Fibroblast of pulmonary artery (primary cell): ENCODE data around the gene XCL1.

Source experiments
- DNase-seq: peaks from one replicate; pipeline ENCODE4 v3.0.0-alpha.2; 2010; ENCODE audit warnings: low read depth
- H3K4me3 ChIP-seq: replicated peaks from 2 replicates; pipeline ENCODE4 v1.5.1; 2011; ENCODE audit warnings: low read depth, mild to moderate bottlenecking, control low read depth, low read length, moderate library complexity
- TF ChIP-seq, protein P1 (sequence below): IDR thresholded peaks from 2 replicates; pipeline ENCODE4 v1.5.1; 2011; ENCODE audit warnings: mild to moderate bottlenecking, control low read depth, low read length, inconsistent platforms; ENCODE audit errors: missing control alignments

Gene XCL1

DNA sequence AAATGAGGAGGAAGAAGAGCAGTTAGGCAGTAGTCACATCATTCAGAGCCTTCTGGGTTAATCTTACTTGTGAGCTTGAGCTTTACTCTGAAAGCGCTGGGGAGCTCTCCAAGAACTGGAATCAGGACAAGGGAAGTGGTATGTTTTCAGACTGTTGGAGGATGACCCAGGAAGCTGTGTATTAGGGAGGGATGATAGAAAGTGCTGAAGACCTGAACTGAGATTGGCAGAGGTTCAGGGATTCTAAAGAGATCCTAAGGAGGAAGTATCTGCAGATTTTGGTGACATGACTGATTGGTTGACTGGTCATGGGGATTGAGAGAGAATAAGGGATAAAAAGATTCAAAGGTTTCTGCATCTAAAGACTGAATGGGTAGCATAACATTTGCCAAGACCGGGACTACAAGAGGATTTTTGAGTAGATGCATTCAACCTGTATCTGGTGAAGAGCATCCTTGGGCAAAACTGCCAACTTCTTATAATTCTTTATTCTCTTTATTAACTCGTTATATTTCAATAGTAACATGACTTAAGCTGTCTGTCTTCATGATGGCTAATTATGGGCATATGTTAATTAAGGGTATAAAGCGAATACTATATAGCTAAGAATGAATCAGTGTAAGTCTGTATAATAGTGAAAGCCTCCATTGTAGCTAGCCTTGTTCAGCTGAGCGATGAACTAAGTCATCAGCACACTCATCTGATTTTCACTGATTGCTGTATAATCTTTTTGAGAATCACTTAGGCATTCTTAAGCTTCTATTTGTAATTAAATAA is 41.8 kb downstream of the XCL1 start:
- DNase-seq: no peak
- no peak overlapping the region for H3K4me3 ChIP-seq
- TF ChIP-seq, protein P1, sequence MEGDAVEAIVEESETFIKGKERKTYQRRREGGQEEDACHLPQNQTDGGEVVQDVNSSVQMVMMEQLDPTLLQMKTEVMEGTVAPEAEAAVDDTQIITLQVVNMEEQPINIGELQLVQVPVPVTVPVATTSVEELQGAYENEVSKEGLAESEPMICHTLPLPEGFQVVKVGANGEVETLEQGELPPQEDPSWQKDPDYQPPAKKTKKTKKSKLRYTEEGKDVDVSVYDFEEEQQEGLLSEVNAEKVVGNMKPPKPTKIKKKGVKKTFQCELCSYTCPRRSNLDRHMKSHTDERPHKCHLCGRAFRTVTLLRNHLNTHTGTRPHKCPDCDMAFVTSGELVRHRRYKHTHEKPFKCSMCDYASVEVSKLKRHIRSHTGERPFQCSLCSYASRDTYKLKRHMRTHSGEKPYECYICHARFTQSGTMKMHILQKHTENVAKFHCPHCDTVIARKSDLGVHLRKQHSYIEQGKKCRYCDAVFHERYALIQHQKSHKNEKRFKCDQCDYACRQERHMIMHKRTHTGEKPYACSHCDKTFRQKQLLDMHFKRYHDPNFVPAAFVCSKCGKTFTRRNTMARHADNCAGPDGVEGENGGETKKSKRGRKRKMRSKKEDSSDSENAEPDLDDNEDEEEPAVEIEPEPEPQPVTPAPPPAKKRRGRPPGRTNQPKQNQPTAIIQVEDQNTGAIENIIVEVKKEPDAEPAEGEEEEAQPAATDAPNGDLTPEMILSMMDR: no peak

- no peak for DNase-seq
- H3K4me3 ChIP-seq: no peak overlapping the region
- TF ChIP-seq, protein P1: no peak
Measured at GRCh38 chr1:168618886-168619285, 42.5 kb downstream of the XCL1 start.

- TF ChIP-seq, protein P1: no peak
- H3K4me3 ChIP-seq: no peak overlapping the region
- DNase-seq: peak; percentile 33
Measured at GRCh38 chr1:168621356-168621755, 45.0 kb downstream of the XCL1 start.

DNA sequence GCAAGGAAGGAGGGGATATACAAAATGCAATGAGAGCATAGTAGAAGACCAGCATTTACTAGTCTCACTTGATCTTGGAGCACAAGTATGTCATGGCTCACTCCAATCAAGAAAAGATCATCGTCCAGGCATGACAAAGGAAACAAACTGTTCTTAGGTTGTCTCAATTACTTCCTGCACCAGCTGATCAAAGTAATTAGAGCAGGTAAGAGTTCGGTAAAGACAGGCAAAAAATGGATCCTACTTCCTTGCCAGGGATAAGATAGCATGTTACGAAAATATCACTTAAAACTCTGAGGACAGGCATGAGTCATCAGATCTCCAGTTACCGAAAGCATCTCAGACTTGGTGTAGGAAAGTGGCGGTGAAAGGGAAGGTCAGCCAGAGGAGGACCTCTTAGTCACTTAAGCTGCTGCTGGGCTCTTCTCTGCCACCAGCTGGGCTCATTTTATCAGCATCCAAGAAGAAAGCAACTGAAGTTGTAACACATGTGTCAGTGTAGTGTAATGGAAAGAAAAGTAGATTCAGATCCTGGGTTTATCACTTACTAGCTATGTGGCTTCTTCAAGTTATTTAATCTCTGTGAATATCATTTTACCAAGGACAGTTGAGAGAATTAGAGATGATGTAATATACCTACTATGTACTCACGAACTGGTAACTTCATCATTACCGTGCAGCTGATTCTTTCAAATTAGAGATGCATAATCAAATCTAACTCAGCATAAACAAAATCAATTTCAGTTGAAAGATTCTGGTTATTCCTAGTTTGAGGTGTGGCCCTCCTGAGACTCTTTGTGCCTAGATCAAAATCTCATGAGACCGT is 46.8 kb downstream of the XCL1 start:
- TF ChIP-seq, protein P1: no peak
- peak; percentile 66 for DNase-seq
- no peak overlapping the region for H3K4me3 ChIP-seq

DNA sequence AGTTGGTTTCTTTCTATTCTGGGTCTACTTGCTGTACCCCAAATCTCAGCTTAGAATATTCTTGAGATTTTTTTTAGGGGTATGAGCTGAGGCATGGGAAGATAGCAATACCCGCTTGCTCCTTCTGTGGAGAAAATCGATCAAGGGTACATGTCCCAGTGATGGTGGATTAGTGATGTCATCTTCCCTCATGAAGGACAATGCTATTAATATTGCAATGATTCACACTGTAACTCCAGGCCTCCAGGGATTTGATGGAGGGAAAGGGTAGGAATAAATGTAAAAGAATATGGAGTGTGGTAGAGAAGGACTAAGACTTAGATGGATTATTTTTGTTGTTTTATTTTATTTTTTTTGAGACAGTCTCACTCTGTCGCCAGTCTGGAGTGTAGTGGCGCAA is 47.4 kb downstream of the XCL1 start:
- TF ChIP-seq, protein P1: no peak
- no peak for DNase-seq
- no peak overlapping the region for H3K4me3 ChIP-seq

GRCh38 chr1:168626326-168626725 is 49.9 kb downstream of the XCL1 start:
- TF ChIP-seq, protein P1: no peak
- no peak overlapping the region for H3K4me3 ChIP-seq
- no peak for DNase-seq
